Activated CD4-positive, CD25-positive, alpha-beta regulatory T cell treated with anti-CD3 and anti-CD28 coated beads, Interleukin-2, amount 50 U/mL, for 16 hours (primary cell): ENCODE data around the gene BCAS3.

Experiments
- DNase-seq: peaks from one replicate; pipeline ENCODE4 v3.0.0-alpha.2; 2020; ENCODE audit warnings: low read depth, low spot score

Gene BCAS3

DNA sequence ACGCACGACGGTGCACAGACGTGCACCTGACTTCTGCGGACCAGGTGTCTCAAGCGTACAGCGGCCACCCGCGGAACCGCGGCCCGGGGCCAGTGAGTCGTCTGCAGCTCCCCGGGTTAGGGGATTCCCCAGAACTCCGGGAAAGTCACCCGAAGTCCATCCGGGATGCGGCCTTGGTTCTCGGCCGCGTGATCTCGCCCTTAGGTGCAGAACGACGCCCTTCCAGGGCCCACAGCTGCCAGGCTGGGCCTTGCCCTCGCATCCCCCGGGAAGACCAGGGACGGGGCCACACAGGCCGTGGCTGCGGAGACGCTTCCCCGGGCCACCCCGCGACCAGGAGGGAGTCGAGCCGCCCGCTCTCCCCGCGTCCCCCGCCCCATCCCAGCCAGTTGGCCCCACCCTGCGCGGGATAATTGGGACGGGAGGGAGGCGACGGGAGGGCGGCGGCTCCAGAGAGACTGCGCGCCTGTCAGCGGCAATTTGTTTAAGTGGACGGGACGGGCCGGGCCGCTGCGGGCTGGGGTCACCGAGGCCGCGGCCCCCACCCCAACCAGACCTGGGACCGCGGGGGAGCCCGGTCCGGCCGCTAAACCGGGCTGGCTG is 718.4 kb downstream of the BCAS3 start:
- DNase-seq, result no peak

DNA sequence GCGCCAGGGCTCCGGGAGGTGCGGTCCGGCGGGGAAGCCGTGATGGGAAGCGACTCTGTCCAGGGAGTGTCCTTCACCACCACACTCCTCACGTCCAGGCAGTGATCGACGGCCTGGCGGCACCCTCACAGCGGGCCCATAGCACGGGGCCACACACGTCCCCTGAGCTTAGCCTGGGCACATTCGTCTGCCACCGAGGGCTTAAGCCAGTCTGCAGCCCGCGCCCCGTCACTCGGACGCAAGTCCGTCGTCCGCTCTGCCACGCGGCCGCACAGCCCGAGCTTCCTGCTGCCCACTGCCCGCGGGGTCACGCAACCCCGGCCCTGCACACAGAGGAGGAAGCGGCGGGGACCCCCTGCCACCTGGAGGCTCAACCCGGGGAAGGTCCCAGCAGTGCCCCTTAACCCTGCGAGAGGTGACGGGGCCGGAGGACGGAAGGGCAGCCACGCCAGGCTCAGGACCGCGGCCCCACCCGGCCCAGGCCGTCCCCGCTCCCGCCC is 719.0 kb downstream of the BCAS3 start:
- no peak for DNase-seq

DNA sequence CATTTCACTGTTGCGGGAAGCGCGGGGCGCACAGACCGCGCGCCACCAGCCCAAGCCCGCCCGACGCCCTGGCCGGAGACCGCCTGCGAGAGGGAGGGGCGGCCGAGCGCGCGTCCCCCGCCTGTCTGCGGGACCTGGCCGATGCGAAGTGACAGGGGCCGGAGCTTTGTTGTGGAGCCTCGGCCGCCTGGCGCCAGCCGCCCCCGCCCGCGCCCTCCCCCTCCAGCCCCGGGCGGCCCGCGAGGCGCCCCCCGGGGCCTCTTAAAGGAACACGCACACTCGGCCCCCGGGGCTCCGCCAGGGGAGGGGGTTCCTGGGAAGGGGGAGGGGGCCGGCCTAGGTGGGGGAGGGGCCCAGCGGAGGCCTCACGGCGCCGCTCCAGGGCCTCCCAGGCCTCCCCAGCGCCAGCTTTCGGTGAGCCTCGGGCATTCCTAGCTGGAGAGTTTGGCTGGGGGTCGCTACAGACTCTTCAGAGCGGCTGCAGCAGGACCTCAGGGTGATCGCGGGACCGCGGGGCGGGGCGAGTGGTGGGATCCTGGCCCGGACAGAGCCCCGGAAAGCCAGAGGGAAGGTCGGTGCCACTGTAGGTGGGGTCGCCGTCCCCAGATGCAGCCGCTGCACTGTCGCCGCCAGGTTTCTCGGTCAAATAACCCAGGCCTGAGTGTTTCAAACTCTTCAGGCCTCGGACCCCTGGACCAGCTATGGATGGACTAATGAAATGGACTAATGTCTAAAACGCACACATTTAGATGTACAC is 719.6 kb downstream of the BCAS3 start:
- no peak for DNase-seq

DNA sequence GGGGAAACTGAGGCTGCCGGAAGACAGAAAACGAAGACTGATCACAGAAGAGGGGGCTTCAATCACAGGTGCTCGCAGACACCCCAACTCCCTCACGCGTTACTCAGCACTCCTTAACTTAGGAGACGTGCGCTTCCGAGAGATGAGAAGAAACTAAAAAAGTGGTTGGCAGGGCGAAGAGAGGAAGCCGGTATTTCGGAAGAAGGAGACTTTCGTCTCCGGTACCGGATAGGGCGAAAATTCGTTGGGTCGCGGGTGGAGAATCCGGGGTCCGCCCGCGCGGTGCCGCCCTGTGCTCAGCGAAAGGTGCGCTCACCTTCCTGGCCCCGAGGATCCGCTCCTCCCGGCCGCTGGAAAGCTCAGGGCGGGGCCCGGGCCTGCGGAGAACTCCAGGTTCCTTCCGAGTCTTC is 721.1 kb downstream of the BCAS3 start:
- DNase-seq, result no peak

DNA sequence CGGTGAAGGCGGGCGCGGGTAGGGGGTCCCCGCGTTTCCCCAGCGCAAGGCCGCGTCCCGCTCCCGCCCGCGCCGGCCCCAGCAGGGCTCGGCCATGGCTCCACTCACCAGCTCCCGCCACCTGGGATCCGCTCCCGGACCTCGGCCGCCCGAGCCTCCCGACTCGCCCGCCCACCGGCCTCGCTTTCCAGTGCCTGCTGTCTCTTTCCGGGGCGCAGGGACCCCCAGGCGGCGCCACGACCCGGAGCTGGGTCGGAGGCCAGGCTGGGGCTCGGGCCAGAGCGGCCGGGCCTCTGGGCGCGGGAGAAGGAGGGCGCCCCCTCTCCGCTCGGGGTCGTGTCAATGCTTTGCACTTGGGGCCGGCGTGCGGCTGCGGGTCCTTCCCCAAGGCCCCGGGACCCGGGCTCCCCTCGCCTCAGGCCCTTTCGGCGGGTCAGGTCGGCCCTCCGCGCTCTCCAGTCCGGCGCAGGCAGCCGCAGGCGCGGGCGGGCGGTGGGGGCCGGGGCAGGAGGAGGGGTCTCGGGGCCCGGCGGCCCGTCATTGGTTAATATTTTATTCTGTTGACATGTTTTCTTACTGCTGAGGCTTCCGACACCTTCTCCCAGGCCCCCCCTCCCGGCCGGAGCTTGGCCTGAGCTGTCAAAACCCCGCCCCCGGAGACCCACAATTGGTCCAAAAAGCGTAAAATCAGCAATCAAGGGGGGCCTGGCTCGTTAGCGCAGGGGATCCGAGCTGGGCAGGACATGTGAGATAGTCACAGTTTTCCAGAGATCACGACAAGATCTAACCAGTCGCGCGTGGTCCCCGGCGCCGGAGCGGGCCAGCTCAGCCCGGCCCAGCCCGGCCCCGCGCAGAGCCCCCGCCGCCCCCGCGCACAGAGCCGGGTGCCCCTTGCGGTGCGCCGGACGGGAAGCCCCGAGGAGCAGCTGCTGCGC is 721.7 kb downstream of the BCAS3 start, which contains the start of gene TBX2:
TBX2 (plus strand) TSS at position 713 of the 935 bp plus-strand sequence. CDS start 334 bp downstream, outside the sequence.
- DNase-seq, result no peak

DNA sequence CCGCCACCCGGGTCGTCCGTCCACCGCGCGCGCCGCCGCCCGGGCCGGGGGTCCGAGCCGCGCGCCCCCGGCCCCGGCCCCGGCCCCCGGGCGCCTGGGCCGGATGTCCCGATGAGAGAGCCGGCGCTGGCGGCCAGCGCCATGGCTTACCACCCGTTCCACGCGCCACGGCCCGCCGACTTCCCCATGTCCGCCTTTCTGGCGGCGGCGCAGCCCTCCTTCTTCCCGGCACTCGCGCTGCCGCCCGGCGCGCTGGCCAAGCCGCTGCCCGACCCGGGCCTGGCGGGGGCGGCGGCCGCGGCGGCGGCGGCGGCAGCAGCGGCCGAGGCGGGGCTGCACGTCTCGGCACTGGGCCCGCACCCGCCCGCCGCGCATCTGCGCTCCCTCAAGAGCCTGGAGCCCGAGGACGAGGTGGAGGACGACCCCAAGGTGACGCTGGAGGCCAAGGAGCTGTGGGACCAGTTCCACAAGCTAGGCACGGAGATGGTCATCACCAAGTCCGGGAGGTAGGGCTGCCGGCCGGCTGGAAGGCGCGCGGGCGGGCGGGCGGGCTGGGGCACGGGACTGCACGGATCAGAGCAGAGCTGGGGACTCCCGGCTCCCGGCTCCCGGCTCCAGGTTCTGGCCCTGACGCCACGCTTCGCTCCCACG is 722.5 kb downstream of the BCAS3 start:
- no peak for DNase-seq

DNA sequence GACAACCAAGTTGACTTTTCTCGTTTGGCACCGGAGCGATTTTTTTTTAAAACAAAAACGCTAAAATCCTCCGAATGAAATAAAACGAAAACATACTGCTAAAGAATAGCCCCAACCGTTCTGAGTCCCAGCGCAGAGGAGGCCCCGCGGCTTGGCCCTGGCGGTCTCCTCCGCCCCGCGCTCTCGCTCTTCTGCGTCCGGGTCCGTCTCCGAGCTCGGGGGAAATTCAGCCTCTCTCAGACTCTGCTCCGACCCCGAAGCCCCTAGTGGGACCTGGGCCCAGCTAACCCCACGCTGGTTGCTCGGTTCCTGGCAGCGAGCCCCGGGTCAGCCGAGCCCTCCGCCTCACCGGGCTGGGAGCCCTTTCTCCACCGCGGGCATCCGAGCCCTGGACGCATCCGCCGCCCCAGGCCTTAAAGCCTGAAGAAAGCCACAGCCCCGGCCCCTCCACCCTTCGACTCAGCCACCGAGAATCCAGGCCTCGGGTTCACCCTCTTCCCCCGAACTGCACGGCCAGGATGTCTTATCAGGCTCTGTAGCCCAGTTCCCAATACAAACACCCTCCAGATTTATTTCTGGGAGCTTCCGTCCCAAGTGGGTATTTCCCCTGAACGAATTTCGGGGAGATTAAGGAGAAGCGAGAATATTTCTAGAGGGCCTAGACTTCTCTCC is 723.2 kb downstream of the BCAS3 start:
- DNase-seq, result no peak

DNA sequence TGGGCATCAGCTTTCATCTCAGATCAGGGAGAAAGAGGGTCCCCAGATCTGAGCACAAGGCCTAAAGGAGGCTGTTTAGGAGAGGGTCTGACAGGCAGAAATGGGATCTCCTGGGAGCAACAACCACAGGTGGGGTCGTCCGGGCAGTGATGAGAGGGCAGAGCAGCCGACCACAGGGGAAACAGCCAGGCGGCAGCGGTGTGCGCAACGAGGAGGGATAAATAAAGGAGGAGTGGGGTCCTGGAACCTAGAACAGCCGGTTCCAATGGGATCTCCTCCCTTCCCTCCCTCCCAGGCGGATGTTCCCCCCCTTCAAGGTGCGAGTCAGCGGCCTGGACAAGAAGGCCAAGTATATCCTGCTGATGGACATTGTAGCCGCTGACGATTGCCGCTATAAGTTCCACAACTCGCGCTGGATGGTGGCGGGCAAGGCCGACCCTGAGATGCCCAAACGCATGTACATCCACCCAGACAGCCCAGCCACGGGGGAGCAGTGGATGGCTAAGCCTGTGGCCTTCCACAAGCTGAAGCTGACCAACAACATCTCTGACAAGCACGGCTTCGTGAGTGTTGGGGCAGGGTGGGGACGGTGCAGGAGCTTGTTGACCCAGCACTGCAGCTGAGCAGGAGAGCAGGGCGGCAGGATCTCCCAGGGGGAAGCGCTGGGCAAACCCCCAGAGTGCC is 723.9 kb downstream of the BCAS3 start:
- no peak for DNase-seq

DNA sequence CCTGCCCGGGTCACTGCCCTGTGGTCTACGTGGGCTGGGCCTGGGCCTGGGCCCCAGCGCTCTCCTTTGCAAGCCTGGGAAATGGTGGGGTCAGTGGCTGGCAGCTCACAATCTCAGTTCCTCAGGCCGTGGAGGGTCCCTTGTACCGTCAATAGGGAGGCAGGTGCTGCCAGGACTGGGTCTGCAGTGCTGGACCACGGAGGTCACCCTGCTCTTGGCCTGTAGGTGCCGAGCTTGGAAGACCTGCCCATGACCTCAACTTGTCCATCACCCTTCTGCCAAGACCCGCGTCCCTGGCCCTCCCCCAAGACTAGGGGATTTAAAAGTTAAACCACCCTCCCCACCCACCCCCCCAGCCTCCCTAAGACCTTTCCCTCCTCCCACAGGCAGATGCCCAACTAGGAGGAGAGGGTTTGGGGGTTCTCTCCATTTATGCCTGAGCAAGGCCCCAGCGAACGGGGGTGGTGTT is 724.5 kb downstream of the BCAS3 start:
- no peak for DNase-seq

DNA sequence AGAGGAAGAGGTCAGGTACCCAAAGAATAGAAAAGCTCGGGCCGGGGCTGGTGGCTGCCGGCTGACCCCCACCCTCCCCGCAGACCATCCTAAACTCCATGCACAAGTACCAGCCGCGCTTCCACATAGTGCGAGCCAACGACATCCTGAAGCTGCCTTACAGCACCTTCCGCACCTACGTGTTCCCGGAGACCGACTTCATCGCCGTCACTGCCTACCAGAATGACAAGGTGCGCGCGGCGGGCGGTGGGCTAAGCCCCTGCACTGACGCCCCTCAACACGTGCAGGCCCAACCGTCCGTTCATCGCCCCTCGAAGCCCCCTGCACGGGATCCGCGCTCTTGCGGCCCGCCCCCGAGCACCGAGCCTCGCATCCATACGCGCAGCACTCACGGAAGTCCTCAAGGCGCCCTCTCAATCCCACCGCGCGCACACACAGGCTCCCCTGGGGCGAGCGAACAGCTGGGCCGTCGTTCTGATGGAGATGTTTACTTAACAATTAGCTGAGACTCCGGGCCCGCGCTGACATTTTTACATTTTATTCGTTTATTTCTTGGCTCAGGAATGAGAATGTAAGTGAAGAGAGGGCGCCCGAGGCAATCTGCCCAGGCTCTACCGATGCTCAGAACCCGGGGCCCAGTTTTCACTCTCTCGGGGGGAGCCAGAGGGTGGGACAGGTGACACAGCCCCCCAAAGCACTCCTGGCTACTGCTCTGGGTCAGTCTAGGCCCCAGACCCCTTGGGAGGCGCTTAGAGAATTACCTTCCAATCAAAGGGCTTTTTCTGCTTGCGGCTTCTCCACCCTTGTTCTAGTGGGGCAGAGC is 725.5 kb downstream of the BCAS3 start:
- no peak for DNase-seq

DNA sequence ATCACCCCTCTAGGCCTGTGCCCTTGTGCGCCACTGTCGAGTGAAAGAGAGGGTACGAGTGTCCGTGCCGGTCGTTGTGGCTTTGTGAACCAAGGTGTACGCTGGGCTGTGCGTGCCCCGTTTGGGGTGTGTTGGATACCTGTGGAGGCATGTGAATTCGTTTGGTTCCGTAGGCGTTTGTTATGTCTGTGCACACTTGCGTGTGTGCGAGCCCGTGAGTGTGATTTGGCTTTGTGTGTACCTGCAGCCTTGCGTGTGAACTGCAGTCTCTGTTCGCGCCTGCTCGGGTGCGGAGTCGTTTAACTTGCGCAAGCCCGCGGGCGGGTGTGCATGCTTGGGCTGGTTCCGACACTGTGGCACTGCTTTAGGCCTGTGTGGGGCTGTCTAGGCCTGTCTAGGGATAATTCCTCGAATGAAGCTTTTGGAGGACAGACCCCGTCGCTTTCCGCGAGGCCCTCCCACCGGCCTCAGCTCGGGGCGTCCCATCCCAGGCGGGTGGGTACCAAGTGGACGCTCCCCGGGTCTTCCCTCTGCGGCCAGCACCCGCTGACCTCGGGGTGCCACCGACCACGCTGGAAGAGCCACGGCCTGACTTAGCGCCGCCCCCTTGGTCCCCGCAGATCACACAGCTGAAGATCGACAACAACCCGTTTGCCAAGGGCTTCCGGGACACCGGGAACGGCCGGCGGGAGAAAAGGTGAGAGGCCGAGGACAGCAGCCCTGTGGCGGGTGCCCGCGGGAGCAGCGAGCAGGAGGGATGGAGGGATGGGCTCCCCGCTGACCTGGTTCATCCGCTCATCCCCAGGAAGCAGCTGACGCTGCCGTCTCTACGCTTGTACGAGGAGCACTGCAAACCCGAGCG is 726.4 kb downstream of the BCAS3 start:
- no peak for DNase-seq

DNA sequence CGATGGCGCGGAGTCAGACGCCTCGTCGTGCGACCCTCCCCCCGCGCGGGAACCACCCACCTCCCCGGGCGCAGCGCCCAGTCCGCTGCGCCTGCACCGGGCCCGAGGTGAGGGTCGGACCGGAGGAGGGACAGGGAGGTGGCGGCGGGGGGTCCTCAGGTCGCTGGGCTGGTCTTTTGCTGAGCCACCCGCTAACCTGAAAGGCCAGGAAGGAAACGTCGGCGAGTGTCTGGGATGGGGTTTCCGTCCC is 726.9 kb downstream of the BCAS3 start:
- DNase-seq, result no peak

DNA sequence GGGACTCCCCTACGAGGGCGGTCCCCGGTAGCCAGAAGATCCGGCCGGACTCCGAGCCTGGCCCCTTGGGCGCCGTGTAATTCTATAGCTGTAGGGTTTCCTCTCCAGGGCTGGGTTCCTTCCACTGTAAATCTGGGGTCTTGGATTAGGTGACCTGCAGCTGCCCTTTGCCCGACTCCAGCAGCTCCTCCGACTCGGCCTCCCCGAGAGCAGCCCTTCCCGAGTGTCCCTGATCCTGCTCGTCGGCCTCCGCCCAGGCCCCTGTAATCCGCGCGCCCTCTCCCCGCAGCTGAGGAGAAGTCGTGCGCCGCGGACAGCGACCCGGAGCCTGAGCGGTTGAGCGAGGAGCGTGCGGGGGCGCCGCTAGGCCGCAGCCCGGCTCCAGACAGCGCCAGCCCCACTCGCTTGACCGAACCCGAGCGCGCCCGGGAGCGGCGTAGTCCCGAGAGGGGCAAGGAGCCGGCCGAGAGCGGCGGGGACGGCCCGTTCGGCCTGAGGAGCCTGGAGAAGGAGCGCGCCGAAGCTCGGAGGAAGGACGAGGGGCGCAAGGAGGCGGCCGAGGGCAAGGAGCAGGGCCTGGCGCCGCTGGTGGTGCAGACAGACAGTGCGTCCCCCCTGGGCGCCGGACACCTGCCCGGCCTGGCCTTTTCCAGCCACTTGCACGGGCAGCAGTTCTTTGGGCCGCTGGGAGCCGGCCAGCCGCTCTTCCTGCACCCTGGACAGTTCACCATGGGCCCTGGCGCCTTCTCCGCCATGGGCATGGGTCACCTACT is 727.4 kb downstream of the BCAS3 start:
- DNase-seq, result no peak

DNA sequence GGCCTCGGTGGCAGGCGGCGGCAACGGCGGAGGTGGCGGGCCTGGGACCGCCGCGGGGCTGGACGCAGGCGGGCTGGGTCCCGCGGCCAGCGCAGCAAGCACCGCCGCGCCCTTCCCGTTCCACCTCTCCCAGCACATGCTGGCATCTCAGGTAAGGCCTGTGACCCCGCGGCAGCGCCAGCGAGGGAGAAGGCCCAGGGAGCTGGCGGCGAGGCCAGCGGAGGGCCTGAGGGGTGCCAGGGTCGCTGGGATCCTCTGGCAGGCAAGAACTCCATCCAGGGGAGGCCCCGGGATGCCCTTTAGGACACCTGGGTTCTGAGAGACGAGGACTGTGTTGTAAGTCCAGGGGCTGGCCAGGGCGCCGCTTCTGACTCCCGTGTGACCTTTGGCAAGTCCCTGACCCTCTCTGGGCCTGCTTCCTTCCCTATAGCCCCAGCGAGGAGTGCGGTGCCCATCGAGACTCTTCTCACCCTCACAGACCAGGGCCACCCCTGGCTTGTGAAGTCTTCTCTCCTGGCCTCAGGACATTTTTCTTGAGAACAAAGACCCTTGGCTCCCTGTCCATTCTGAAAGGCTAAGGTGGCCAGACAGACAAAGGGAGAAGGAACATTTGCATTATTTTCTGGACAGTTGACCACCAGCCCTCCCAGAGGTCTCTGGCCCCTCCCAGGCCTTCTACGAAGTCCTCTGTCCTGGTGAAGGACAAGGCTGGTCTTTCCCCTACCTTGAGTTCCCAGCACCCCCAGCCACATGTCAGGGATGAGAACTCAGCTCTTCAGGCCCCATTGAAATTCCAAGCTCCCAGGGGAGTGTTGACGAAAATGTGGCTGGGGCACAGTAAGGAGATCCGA is 728.3 kb downstream of the BCAS3 start:
- no peak for DNase-seq

DNA sequence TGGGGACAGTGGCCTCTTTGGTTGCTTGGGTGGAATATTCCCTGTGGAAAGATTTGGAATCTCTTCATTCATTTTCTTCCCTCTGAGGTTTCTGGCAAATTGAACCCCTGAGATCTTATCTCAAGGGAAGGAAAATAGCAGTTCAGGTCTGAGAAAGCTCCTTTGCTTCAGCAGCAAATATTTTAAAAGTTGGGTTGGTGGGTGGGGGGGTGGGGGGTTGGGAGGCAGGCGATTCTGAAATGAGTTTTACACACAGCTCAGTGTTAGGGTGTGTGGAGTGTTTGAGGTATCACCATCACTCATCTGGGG is 728.8 kb downstream of the BCAS3 start:
- no peak for DNase-seq

DNA sequence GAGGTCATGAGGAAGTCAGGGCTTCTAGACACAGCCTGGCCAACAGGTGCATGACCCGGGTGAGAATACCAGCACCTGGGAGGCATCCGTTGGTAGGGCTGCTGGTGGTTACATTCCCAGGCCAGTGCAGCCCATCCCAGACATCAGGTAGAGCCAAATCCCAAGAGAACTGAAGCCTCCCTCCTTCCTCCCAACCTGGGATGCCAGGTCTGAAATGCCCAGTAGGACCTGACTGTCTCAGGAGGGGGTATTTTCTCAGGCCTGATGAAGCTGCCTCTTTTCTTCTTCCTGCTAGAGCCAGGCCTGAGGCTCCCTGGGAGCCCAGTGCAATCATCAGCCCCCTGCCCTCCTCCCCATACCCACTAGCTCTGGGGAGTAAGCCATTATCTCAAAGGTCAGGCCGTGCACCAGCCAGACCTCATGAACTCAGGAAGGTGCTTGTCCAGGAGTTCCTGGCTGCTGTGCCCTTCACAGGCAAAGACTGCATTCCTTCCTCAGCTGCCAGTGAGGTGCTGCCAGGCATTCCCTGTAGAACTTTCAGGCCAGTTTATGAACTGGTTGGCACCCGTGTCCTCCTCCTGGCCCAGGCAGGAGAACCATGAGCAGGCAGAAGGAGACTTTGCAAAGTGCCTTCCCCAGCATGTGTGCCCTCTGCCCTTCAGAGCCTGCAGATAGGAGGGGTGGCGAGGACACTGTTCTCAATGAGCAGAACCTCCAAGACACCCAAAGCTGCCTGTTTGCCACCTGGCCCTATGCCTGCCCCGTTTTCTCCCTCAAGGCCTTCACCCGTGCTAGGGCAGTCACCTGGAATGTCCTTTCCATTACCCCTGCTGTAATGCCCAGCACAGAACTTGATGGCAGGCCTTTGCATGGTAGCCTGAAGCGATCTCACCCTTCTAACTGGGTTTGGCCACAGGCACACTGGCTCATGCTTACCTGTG is 729.6 kb downstream of the BCAS3 start:
- no peak for DNase-seq
